ENCODE measurements around the gene GRIN3A. TPM values are rescaled to one million over a fixed set of nuclear protein-coding genes. Genes with fewer than 3 reads are reported as not detected.

Gene GRIN3A
- total RNA-seq, 1 experiment from 2014 or later = not detected

- no peak overlapping the region for H2AFZ ChIP-seq (ENCODE audit: low read length)
- no peak overlapping the region for H4K91ac ChIP-seq (ENCODE audit: insufficient read length, low read depth, low read length)
- no peak overlapping the region for H4K8ac ChIP-seq (replicated peaks; ENCODE audit: insufficient read length, low read depth, low read length)
- H3K14ac ChIP-seq (ENCODE audit: insufficient read depth, low read length) = no peak overlapping the region
- H3K4me2 ChIP-seq (ENCODE audit: insufficient read depth, insufficient read length, low read length) = no peak overlapping the region
- no peak overlapping the region for H3K9ac ChIP-seq (ENCODE audit: extremely low read depth, insufficient read length, low read length)
- H2BK5ac ChIP-seq (ENCODE audit: insufficient read length, low read length) = no peak overlapping the region
- H2BK120ac ChIP-seq (ENCODE audit: low read depth, low read length, poor library complexity, severe bottlenecking) = no peak overlapping the region
- no peak overlapping the region for H3K4ac ChIP-seq (ENCODE audit: low read depth, low read length)
- H3K4me1 ChIP-seq (ENCODE audit: insufficient read depth, low read length) = 0 out of 2 replicates have a peak, but pooled peaks cover 1% of the 10 kb centered on the region
- H4K5ac ChIP-seq (ENCODE audit: insufficient read length, low read depth, low read length) = no peak overlapping the region
- no peak for TF ChIP-seq CTCF (conservative IDR thresholded peaks at IDR 0.05)
- H3T11ph ChIP-seq (ENCODE audit: low read length) = no peak overlapping the region
- no peak overlapping the region for H2AK5ac ChIP-seq (ENCODE audit: insufficient read length, low read length)
- no peak overlapping the region for H3K18ac ChIP-seq (ENCODE audit: insufficient read length, low read depth, low read length)
- no peaks in the 10 kb centered on the region for H3K79me2 ChIP-seq (ENCODE audit: insufficient read depth, low read length)
- no peak overlapping the region for H3K4me3 Mint-ChIP-seq
- no peak overlapping the region for H2BK15ac ChIP-seq (ENCODE audit: low read depth, low read length)
- H3K27ac Mint-ChIP-seq = no peak overlapping the region
- no peak overlapping the region for H3K27ac ChIP-seq (ENCODE audit: insufficient read length, low read depth, low read length)
- no peaks in the 10 kb centered on the region for H3K79me1 ChIP-seq (ENCODE audit: insufficient read depth, low read depth, low read length, poor library complexity, severe bottlenecking)
- H3K9me3 ChIP-seq (ENCODE audit: control insufficient read depth, low read depth, low read length) = no peaks in the 10 kb centered on the region
- no CpG with 5 or more reads among the region's 1 CpG for WGBS (ENCODE audit: extremely low coverage, insufficient read length, low lambda C conversion rate)
- DNase-seq = no peak
- H3K27me3 ChIP-seq (ENCODE audit: insufficient read depth, low read length) = no peaks in the 10 kb centered on the region
- no peak overlapping the region for H2BK20ac ChIP-seq (ENCODE audit: low read depth, low read length, poor library complexity, severe bottlenecking)
- H3K27me3 Mint-ChIP-seq (ENCODE audit: low read depth) = no peaks in the 10 kb centered on the region
- H3K23ac ChIP-seq (ENCODE audit: insufficient read length, low read depth, low read length) = no peak overlapping the region
- H3K23me2 ChIP-seq (ENCODE audit: insufficient read length, low read depth, low read length, poor library complexity, severe bottlenecking) = no peaks in the 10 kb centered on the region
- H4K20me1 ChIP-seq (ENCODE audit: control insufficient read depth, insufficient read depth, insufficient read length) = no peaks in the 10 kb centered on the region
- no peak overlapping the region for H2BK12ac ChIP-seq (ENCODE audit: insufficient read length, low read depth, low read length)
- H3K56ac ChIP-seq (ENCODE audit: insufficient read length, low read depth, low read length) = no peak overlapping the region
- H3K9me3 Mint-ChIP-seq = no peaks in the 10 kb centered on the region; a peak in 1 of 5 replicates
- H3K4me1 Mint-ChIP-seq = no peaks in the 10 kb centered on the region
- no peaks in the 10 kb centered on the region for H3K36me3 Mint-ChIP-seq (ENCODE audit: insufficient read depth in 1 of 3, low read depth in 3 of 3)
Measured at GRCh38 chr9:101626295-101626694, 112.2 kb downstream of the GRIN3A start.

Data from H9 (cell line).